ENCODE data around the gene ZNF277. TPM values are rescaled to one million over a fixed set of nuclear protein-coding genes. Genes with fewer than 3 reads are reported as not detected.
"Not testable (repeated sequence)": the region's sequence is repeated elsewhere in the genome, so short reads cannot be mapped to it uniquely, and the experiment has no call there.

The ZNF277 gene
- total RNA-seq, 1 experiment from 2014 or later: 13.1 TPM

GRCh38 chr7:112308974-112309373, 102.5 kb downstream of the ZNF277 start:
- Histone ChIP-seq H4K5ac (ENCODE audit: insufficient read length, low read depth, low read length) (no peak overlapping the region), H3K23me2 (ENCODE audit: insufficient read length, low read depth, low read length, poor library complexity, severe bottlenecking) (no peaks in the 10 kb centered on the region), H3K56ac (ENCODE audit: insufficient read length, low read depth, low read length) (no peak overlapping the region), H3K14ac (ENCODE audit: insufficient read depth, low read length) (no peak overlapping the region), H3K9me3 (ENCODE audit: control insufficient read depth, low read depth, low read length) (peaks cover 9% of the 10 kb centered on the region), H3K79me2 (ENCODE audit: insufficient read depth, low read length) (no peaks in the 10 kb centered on the region), H4K8ac (replicated peaks; ENCODE audit: insufficient read length, low read depth, low read length) (no peak overlapping the region), H3K4me2 (ENCODE audit: insufficient read depth, insufficient read length, low read length) (no peak overlapping the region), H2BK12ac (ENCODE audit: insufficient read length, low read depth, low read length) (no peak overlapping the region), H2BK5ac (ENCODE audit: insufficient read length, low read length) (no peak overlapping the region), H3K23ac (ENCODE audit: insufficient read length, low read depth, low read length) (no peak overlapping the region), H3K27ac (ENCODE audit: insufficient read length, low read depth, low read length) (no peak overlapping the region), H4K91ac (ENCODE audit: insufficient read length, low read depth, low read length) (no peak overlapping the region), H4K20me1 (ENCODE audit: control insufficient read depth, insufficient read depth, insufficient read length) (no peaks in the 10 kb centered on the region), H3T11ph (ENCODE audit: low read length) (no peak overlapping the region), H3K9ac (ENCODE audit: extremely low read depth, insufficient read length, low read length) (no peak overlapping the region), H3K79me1 (ENCODE audit: insufficient read depth, low read depth, low read length, poor library complexity, severe bottlenecking) (no peaks in the 10 kb centered on the region), H2BK15ac (ENCODE audit: low read depth, low read length) (no peak overlapping the region), H2BK20ac (ENCODE audit: low read depth, low read length, poor library complexity, severe bottlenecking) (no peak overlapping the region), H3K27me3 (ENCODE audit: insufficient read depth, low read length) (no peaks in the 10 kb centered on the region), H2AK5ac (ENCODE audit: insufficient read length, low read length) (no peak overlapping the region), H3K4me1 (ENCODE audit: insufficient read depth, low read length) (no peaks in the 10 kb centered on the region), H2BK120ac (ENCODE audit: low read depth, low read length, poor library complexity, severe bottlenecking) (no peak overlapping the region), H3K18ac (ENCODE audit: insufficient read length, low read depth, low read length) (no peak overlapping the region), H3K4ac (ENCODE audit: low read depth, low read length) (no peak overlapping the region), H2AFZ (ENCODE audit: low read length) (no peak overlapping the region)
- no peak overlapping the region for H3K27ac Mint-ChIP-seq
- no CpG with 5 or more reads among the region's 3 CpGs for whole genome bisulfite sequencing (ENCODE audit: extremely low coverage, insufficient read length, low lambda C conversion rate)
- H3K9me3 Mint-ChIP-seq: peaks cover 10 to 27% of the 10 kb centered on the region in 2 experiments; a peak in 4 of 5 replicates
- no peak overlapping the region for H3K4me3 Mint-ChIP-seq
- no peaks in the 10 kb centered on the region for H3K4me1 Mint-ChIP-seq
- DNase-seq: no peak
- no peaks in the 10 kb centered on the region for H3K27me3 Mint-ChIP-seq (ENCODE audit: low read depth)
- TF ChIP-seq CTCF (conservative IDR thresholded peaks at IDR 0.05): no peak
- peaks cover 20 to 30% (median 25%) of the 10 kb centered on the region in 3 experiments for H3K36me3 Mint-ChIP-seq (ENCODE audit: insufficient read depth in 1 of 3, low read depth in 3 of 3)

- not testable (repeated sequence) for H3K23ac ChIP-seq (ENCODE audit: insufficient read length, low read depth, low read length); H3K23me2 ChIP-seq (ENCODE audit: insufficient read length, low read depth, low read length, poor library complexity, severe bottlenecking); H3T11ph ChIP-seq (ENCODE audit: low read length); H3K27ac Mint-ChIP-seq; H4K5ac ChIP-seq (ENCODE audit: insufficient read length, low read depth, low read length); H3K4me1 ChIP-seq (ENCODE audit: insufficient read depth, low read length); H2BK20ac ChIP-seq (ENCODE audit: low read depth, low read length, poor library complexity, severe bottlenecking); H3K79me1 ChIP-seq (ENCODE audit: insufficient read depth, low read depth, low read length, poor library complexity, severe bottlenecking); H3K9ac ChIP-seq (ENCODE audit: extremely low read depth, insufficient read length, low read length); H3K4ac ChIP-seq (ENCODE audit: low read depth, low read length); H2BK15ac ChIP-seq (ENCODE audit: low read depth, low read length); H3K9me3 Mint-ChIP-seq; H3K18ac ChIP-seq (ENCODE audit: insufficient read length, low read depth, low read length); H3K4me2 ChIP-seq (ENCODE audit: insufficient read depth, insufficient read length, low read length); H2AK5ac ChIP-seq (ENCODE audit: insufficient read length, low read length); H4K20me1 ChIP-seq (ENCODE audit: control insufficient read depth, insufficient read depth, insufficient read length); H4K91ac ChIP-seq (ENCODE audit: insufficient read length, low read depth, low read length); H2BK5ac ChIP-seq (ENCODE audit: insufficient read length, low read length); H4K8ac ChIP-seq (replicated peaks; ENCODE audit: insufficient read length, low read depth, low read length); H2AFZ ChIP-seq (ENCODE audit: low read length); H3K27me3 ChIP-seq (ENCODE audit: insufficient read depth, low read length); H3K9me3 ChIP-seq (ENCODE audit: control insufficient read depth, low read depth, low read length); H3K79me2 ChIP-seq (ENCODE audit: insufficient read depth, low read length); H2BK12ac ChIP-seq (ENCODE audit: insufficient read length, low read depth, low read length); H2BK120ac ChIP-seq (ENCODE audit: low read depth, low read length, poor library complexity, severe bottlenecking); H3K4me1 Mint-ChIP-seq; H3K27me3 Mint-ChIP-seq (ENCODE audit: low read depth); H3K14ac ChIP-seq (ENCODE audit: insufficient read depth, low read length); H3K56ac ChIP-seq (ENCODE audit: insufficient read length, low read depth, low read length); DNase-seq; H3K4me3 Mint-ChIP-seq; H3K27ac ChIP-seq (ENCODE audit: insufficient read length, low read depth, low read length)
- peaks cover 24 to 28% (median 26%) of the 10 kb centered on the region in 3 experiments for H3K36me3 Mint-ChIP-seq (ENCODE audit: insufficient read depth in 1 of 3, low read depth in 3 of 3)
- WGBS (ENCODE audit: extremely low coverage, insufficient read length, low lambda C conversion rate): no CpG with 5 or more reads among the region's 2 CpGs
These were observed 110.3 kb downstream of the ZNF277 start for GRCh38 chr7:112316803-112317202.

Data from H9 (cell line).